GM21423 (cell line): ENCODE data around the gene BOC.

Source experiments
- ATAC-seq: cut with Tn5 transposase; IDR thresholded peaks from one replicate; pipeline ENCODE4 v1.9.1; 2021; ENCODE audit warnings: mild to moderate bottlenecking, moderate library complexity; ENCODE audit not compliant: unreplicated experiment

BOC gene

GRCh38 chr3:113268942-113269341 is 57.6 kb downstream of the BOC start:
- ATAC-seq: no peak

GRCh38 chr3:113269661-113270060 is 58.3 kb downstream of the BOC start:
- no peak for ATAC-seq

GRCh38 chr3:113270068-113270467 is 58.7 kb downstream of the BOC start:
- no peak for ATAC-seq

GRCh38 chr3:113270786-113271185 is 59.4 kb downstream of the BOC start:
- ATAC-seq: no peak

- ATAC-seq: no peak
Observed at GRCh38 chr3:113271189-113271588, 59.8 kb downstream of the BOC start.

- no peak for ATAC-seq
Observed at GRCh38 chr3:113271594-113272384, 60.4 kb downstream of the BOC start.

GRCh38 chr3:113272385-113272779 is 61.0 kb downstream of the BOC start:
- ATAC-seq: no peak

GRCh38 chr3:113273011-113273410 is 61.7 kb downstream of the BOC start:
- no peak for ATAC-seq

- no peak for ATAC-seq
Observed at GRCh38 chr3:113273604-113274378, 62.4 kb downstream of the BOC start.

- no peak for ATAC-seq
Observed at GRCh38 chr3:113274425-113275257, 63.3 kb downstream of the BOC start.

- no peak for ATAC-seq
Observed at GRCh38 chr3:113275258-113275556, 63.9 kb downstream of the BOC start.

- ATAC-seq: no peak
Observed at GRCh38 chr3:113275583-113275928, 64.2 kb downstream of the BOC start.

GRCh38 chr3:113275929-113276750 is 64.8 kb downstream of the BOC start:
- peak; percentile 72 for ATAC-seq

GRCh38 chr3:113276751-113277080 is 65.4 kb downstream of the BOC start:
- ATAC-seq: no peak

GRCh38 chr3:113277414-113277813 is 66.1 kb downstream of the BOC start:
- ATAC-seq: no peak

- no peak for ATAC-seq
Observed at GRCh38 chr3:113277941-113278598, 66.7 kb downstream of the BOC start.

GRCh38 chr3:113278599-113278955 is 67.2 kb downstream of the BOC start:
- no peak for ATAC-seq

- no peak for ATAC-seq
Observed at GRCh38 chr3:113279686-113280085, 68.3 kb downstream of the BOC start.

GRCh38 chr3:113283306-113283705 is 71.9 kb downstream of the BOC start:
- no peak for ATAC-seq

GRCh38 chr3:113284453-113285050 is 73.2 kb downstream of the BOC start:
- no peak for ATAC-seq
